ENCODE results near the gene CSNK1E. TPM values are rescaled to one million over a fixed set of nuclear protein-coding genes. Genes with fewer than 3 reads are reported as not detected.
A peak's percentile ranks its signal among the peaks of the same experiment; 100 is the strongest.
"Not testable (repeated sequence)": the region's sequence is repeated elsewhere in the genome, so short reads cannot be mapped to it uniquely, and the experiment has no call there.

CSNK1E gene
- total and polyA plus RNA-seq, 2 of the 8 experiments (the other 6 are each of a cell fraction or from before 2014, with no cell fraction given) = 247 to 263 TPM

DNA sequence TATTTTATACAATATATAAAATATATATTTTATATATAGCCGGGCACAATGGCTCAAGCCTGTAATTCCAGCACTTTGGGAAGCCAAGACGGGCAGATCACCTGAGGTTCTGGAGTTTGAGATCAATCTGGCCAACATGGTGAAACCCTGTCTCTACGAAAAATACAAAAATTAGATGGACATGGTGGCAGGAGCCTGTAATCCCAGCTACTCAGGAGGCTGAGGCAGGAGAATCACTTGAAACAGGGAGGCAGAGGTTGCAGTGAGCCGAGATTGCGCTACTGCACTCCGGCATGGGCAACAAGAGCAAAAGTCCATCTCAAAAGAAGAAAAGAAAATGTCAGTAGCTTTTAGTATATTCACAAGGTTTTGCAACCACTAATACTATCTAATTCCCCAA lies 22.7 kb upstream of the CSNK1E start:
- ChIA-PET POLR2A (ENCODE audit: partially characterized antibody) (interaction anchor here (1.4 to 7.9 kb wide), 3 partner anchors 9 to 14 kb away, joined by 5 to 84 read pairs (median 47); no protein-coding TSS in a partner anchor), CTCF (ENCODE audit: partially characterized antibody) (interaction anchor here (0.7 to 1.4 kb wide), 3 partner anchors 14 to 20 kb away, joined by 3 to 4 read pairs (median 3); no protein-coding TSS in a partner anchor)
- H2AFZ ChIP-seq (ENCODE audit: low read length); H3K27me3 ChIP-seq (replicated peaks in 1 of 4; ENCODE audit: control insufficient read depth in 3 of 4, extremely low read depth in 1 of 4, insufficient read depth in 3 of 4, low read length in 3 of 4); H3K79me2 ChIP-seq (ENCODE audit: control insufficient read depth in 1 of 2, insufficient read depth in 2 of 2, low read length in 2 of 2); H3K4me3 ChIP-seq (ENCODE audit: extremely low read depth in 1 of 4, insufficient read depth in 2 of 4, low read depth in 3 of 4, low read length in 4 of 4); H3K23me2 ChIP-seq (ENCODE audit: low read depth, low read length); H4K91ac ChIP-seq (replicated peaks; ENCODE audit: insufficient read length, low read length); H3K56ac ChIP-seq (replicated peaks; ENCODE audit: insufficient read length, low read depth, low read length); H3K4ac ChIP-seq (replicated peaks; ENCODE audit: insufficient read length, low read depth, low read length); H3K14ac ChIP-seq (ENCODE audit: insufficient read length); H3K9me3 ChIP-seq (ENCODE audit: insufficient read depth in 2 of 2, low read depth in 1 of 2, low read length in 1 of 2); H2BK15ac ChIP-seq (ENCODE audit: low read length); H2BK120ac ChIP-seq (replicated peaks; ENCODE audit: low read depth, low read length); H4K5ac ChIP-seq (ENCODE audit: insufficient read length, low read depth, low read length); H3K18ac ChIP-seq (ENCODE audit: extremely low read depth, low read length); H2BK12ac ChIP-seq (ENCODE audit: low read depth, low read length); H2BK20ac ChIP-seq (ENCODE audit: low read length); H3K23ac ChIP-seq (ENCODE audit: insufficient read length); H3K4me2 ChIP-seq (ENCODE audit: insufficient read depth in 1 of 2, low read depth in 2 of 2, low read length in 2 of 2); H4K8ac ChIP-seq (ENCODE audit: extremely low read depth, insufficient read depth, low read length); H2AK5ac ChIP-seq (ENCODE audit: low read depth, low read length); H3K36me3 ChIP-seq (ENCODE audit: control insufficient read depth in 2 of 4, insufficient read depth in 4 of 4, low read length in 3 of 4); H3K9ac ChIP-seq (replicated peaks in 1 of 4; ENCODE audit: extremely low read depth in 1 of 4, low read depth in 3 of 4, low read length in 3 of 4); H3K4me1 ChIP-seq (replicated peaks in 1 of 4; ENCODE audit: control insufficient read depth in 3 of 4, insufficient read depth in 4 of 4, low read length in 3 of 4); FAIRE-seq; H4K20me1 ChIP-seq (replicated peaks in 1 of 2; ENCODE audit: control insufficient read depth in 1 of 2, insufficient read depth in 2 of 2, low read length in 2 of 2); H2BK5ac ChIP-seq (ENCODE audit: low read depth, low read length); H3K79me1 ChIP-seq (ENCODE audit: low read depth, low read length); H3K27ac ChIP-seq (ENCODE audit: low read depth, low read length): not testable (repeated sequence)
- DNase-seq (ENCODE audit: low read depth in 1 of 2, low spot score in 2 of 2) = peak in 1 of 2 experiments; percentile 32
- WGBS, 2 experiments (ENCODE audit: extremely low coverage in 1 of 2, insufficient coverage in 1 of 2, insufficient read length in 1 of 2, insufficient replicate concordance in 2 of 2, low coverage in 1 of 2, low lambda C conversion rate in 2 of 2, missing lambda C conversion rate in 1 of 2) = 92% methylated on average over 6 of the region's 6 CpGs; no CpG with 5 or more reads in 1 of the 2 experiments

All from H1 (cell line).